Fibroblast of villous mesenchyme (primary cell): ENCODE results near the gene FAM227B. TPM values are rescaled to one million over a fixed set of nuclear protein-coding genes. Genes with fewer than 3 reads are reported as not detected.
"Not testable (repeated sequence)": the region's sequence is repeated elsewhere in the genome, so short reads cannot be mapped to it uniquely, and the experiment has no call there.

ENCODE experiments used
- DNase-seq: peaks from one replicate; pipeline ENCODE4 v3.0.0-alpha.2; 2010; ENCODE audit warnings: low read depth
- H3K4me3 ChIP-seq: 2 replicates; pipeline ENCODE4 v1.5.1; 2011; ENCODE audit warnings: low read depth, mild to moderate bottlenecking, low read length
- total RNA-seq: library from RNA; depleted of rRNA; stranded (reverse); fragments of >200 nt; gene quantifications from 2 replicates; pipeline ENCODE4 v1.2.3, GENCODE V29; 2012
- TF ChIP-seq, protein P1 (sequence below): IDR thresholded peaks from 2 replicates; pipeline ENCODE4 v1.5.1; 2012; ENCODE audit warnings: low read depth, mild to moderate bottlenecking, low read length; ENCODE audit not compliant: insufficient read depth

The FAM227B gene
- total RNA-seq, 1 donor: 4.3 TPM

DNA sequence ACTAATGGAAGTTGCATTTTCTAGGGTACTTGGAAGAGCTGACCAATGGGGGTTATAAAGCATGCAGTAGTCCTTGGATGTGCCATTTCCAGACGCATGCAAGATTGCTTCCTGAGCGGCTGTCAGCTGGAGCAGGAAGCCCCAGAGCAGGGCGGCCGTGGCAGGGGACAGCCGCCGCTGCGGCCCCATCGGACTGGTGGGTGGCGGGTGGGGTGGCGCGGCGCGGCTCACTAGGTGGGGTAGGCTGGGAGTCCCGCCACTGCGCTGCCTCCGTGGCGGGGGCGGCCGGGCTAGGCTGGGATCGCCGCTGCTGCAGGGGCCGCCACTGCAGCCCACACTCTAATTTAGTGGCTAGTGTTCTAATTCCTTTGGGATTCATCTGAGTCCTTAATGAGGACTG lies 254.1 kb downstream of the FAM227B start:
- TF ChIP-seq, protein P1, sequence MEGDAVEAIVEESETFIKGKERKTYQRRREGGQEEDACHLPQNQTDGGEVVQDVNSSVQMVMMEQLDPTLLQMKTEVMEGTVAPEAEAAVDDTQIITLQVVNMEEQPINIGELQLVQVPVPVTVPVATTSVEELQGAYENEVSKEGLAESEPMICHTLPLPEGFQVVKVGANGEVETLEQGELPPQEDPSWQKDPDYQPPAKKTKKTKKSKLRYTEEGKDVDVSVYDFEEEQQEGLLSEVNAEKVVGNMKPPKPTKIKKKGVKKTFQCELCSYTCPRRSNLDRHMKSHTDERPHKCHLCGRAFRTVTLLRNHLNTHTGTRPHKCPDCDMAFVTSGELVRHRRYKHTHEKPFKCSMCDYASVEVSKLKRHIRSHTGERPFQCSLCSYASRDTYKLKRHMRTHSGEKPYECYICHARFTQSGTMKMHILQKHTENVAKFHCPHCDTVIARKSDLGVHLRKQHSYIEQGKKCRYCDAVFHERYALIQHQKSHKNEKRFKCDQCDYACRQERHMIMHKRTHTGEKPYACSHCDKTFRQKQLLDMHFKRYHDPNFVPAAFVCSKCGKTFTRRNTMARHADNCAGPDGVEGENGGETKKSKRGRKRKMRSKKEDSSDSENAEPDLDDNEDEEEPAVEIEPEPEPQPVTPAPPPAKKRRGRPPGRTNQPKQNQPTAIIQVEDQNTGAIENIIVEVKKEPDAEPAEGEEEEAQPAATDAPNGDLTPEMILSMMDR: no peak
- no peak overlapping the region for H3K4me3 ChIP-seq
- no peak for DNase-seq

GRCh38 chr15:49361370-49361769 lies 259.2 kb downstream of the FAM227B start:
- TF ChIP-seq, protein P1: no peak
- peak; percentile 45 for DNase-seq
- H3K4me3 ChIP-seq: no peak overlapping the region

DNA sequence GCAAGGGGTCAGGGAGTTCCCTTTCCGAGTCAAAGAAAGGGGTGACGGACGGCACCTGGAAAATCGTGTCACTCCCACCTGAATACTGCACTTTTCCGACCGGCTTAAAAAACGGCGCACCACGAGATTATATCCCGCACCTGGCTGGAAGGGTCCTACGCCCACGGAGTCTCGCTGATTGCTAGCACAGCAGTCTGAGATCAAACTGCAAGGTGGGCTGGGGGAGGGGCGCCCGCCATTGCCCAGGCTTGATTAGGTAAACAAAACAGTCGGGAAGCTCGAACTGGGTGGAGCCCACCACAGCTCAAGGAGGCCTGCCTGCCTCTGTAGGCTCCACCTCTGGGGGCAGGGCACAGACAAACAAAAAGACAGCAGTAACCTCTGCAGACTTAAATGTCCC lies 266.2 kb downstream of the FAM227B start:
- H3K4me3 ChIP-seq, DNase-seq: not testable (repeated sequence)

GRCh38 chr15:49343546-49343945 lies 277.1 kb downstream of the FAM227B start:
- TF ChIP-seq, protein P1: no peak
- H3K4me3 ChIP-seq: no peak overlapping the region
- no peak for DNase-seq

GRCh38 chr15:49339656-49340055 lies 281.0 kb downstream of the FAM227B start:
- H3K4me3 ChIP-seq: no peak overlapping the region
- TF ChIP-seq, protein P1: no peak
- no peak for DNase-seq

DNA sequence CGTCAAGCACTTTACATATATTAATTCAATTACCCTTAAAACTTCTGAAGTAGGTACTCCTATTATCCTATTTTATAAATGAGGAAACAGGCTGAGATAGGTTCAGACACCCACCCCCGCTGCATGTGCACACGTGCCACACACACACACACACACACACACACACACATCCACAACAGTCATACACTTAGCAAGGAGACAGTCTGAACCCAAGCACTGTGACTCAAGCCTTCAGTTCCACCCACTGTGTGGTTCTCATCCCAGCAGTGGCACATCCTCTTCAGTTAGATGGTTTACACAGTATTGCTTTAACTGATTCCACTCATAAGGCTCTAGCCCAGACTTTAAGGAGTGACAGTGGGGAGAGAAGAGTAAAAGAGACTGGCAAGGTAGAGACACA lies 288.7 kb downstream of the FAM227B start:
- no peak overlapping the region for H3K4me3 ChIP-seq
- TF ChIP-seq, protein P1: no peak
- no peak for DNase-seq

GRCh38 chr15:49331442-49331841 lies 289.2 kb downstream of the FAM227B start:
- TF ChIP-seq, protein P1: no peak
- H3K4me3 ChIP-seq: no peak overlapping the region
- DNase-seq: no peak
